ENCODE measurements around the gene TLE6.

- TF ChIP-seq POLR2A (IDR thresholded peaks at IDR 0.05; ENCODE audit: low read depth, low read length) (no peak), EZH2 (IDR thresholded peaks at IDR 0.05; ENCODE audit: borderline replicate concordance, low read depth, low read length, severe bottlenecking) (no peak), CTCF (IDR thresholded peaks at IDR 0.05; ENCODE audit: extremely low read depth in 1 of 2, insufficient read depth in 1 of 2, low read depth in 1 of 2, low read length in 2 of 2) (no peak), POLR2AphosphoS5 (IDR thresholded peaks at IDR 0.05; ENCODE audit: insufficient read depth, low read depth, low read length) (no peak)
These were observed 50.6 kb downstream of the TLE6 start for GRCh38 chr19:3027981-3028304.

All from endothelial cell of umbilical vein (primary cell).